ENCODE results near the gene ECT2. TPM values are rescaled to one million over a fixed set of nuclear protein-coding genes. Genes with fewer than 3 reads are reported as not detected.

ECT2 gene
- total RNA-seq, 1 donor from 2014 or later: 20.9 TPM

DNA sequence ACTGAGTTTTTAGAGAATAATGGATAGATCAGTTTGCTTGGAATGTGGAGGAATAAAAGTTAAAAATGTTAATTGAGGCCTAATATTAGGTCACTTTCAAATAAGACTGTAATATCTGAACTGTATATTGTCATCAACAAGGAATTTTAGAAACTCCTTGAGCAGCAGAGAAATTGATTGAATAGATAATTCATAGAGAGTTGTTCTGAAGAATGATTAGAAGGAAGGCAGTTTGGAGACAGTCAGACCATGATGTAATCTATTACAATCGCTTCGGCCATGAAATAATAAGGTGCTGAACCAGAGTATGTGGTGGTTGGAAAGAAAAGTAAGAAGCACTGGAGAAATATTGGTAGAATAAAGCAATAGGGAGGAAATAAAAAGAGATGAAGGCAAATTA, 15.7 kb downstream of the ECT2 start:
- Mint-ChIP-seq H3K36me3 (peaks cover 47% of the 10 kb centered on the region), H3K9me3 (peaks cover 4% of the 10 kb centered on the region), H3K4me3 (no peak overlapping the region), H3K27me3 (ENCODE audit: low read depth) (no peaks in the 10 kb centered on the region), H3K27ac (no peak overlapping the region), H3K4me1 (no peaks in the 10 kb centered on the region)
- TF ChIP-seq, protein P1, sequence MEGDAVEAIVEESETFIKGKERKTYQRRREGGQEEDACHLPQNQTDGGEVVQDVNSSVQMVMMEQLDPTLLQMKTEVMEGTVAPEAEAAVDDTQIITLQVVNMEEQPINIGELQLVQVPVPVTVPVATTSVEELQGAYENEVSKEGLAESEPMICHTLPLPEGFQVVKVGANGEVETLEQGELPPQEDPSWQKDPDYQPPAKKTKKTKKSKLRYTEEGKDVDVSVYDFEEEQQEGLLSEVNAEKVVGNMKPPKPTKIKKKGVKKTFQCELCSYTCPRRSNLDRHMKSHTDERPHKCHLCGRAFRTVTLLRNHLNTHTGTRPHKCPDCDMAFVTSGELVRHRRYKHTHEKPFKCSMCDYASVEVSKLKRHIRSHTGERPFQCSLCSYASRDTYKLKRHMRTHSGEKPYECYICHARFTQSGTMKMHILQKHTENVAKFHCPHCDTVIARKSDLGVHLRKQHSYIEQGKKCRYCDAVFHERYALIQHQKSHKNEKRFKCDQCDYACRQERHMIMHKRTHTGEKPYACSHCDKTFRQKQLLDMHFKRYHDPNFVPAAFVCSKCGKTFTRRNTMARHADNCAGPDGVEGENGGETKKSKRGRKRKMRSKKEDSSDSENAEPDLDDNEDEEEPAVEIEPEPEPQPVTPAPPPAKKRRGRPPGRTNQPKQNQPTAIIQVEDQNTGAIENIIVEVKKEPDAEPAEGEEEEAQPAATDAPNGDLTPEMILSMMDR (IDR thresholded peaks at IDR 0.05; ENCODE audit: unreplicated experiment): no peak
- no peak for DNase-seq (ENCODE audit: low spot score in 2 of 2, unreplicated experiment in 2 of 2)

DNA sequence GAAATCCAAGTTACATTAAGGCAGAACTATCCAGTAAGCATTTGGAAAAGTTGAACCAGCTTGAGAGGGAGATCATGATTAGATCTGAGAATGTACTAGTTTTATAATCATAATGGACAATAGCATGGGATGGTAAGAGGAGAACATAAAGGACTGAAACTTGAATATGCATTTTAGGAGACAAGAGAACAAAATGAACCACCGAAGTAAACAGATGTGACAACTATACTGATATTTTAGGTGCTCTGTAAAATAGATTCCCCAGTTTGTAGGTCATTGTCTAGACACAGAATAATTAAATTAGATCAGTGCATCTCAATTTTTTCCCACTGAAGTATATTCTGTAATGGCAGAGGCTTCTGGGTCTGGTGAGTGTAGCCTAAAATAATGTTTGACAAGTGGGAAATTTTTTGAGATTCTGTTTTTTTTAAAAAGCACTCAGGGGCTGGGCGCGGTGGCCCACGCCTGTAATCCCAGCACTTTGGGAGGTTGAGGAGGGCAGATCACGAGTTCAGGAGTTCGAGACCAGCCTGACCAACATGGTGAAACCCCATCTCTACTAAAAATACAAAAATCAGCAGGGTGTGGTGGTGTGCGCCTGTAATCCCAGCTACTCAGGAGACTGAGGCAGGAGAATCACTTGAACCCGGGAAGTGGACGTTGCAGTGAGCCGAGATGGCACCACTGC, 16.3 kb downstream of the ECT2 start:
- Mint-ChIP-seq H3K36me3 (peaks cover 52% of the 10 kb centered on the region), H3K4me3 (no peak overlapping the region), H3K4me1 (no peaks in the 10 kb centered on the region), H3K27me3 (ENCODE audit: low read depth) (no peaks in the 10 kb centered on the region), H3K27ac (no peak overlapping the region), H3K9me3 (peaks cover 7% of the 10 kb centered on the region)
- no peak for DNase-seq (ENCODE audit: low spot score in 2 of 2, unreplicated experiment in 2 of 2)
- TF ChIP-seq, protein P1 (IDR thresholded peaks at IDR 0.05; ENCODE audit: unreplicated experiment): no peak

DNA sequence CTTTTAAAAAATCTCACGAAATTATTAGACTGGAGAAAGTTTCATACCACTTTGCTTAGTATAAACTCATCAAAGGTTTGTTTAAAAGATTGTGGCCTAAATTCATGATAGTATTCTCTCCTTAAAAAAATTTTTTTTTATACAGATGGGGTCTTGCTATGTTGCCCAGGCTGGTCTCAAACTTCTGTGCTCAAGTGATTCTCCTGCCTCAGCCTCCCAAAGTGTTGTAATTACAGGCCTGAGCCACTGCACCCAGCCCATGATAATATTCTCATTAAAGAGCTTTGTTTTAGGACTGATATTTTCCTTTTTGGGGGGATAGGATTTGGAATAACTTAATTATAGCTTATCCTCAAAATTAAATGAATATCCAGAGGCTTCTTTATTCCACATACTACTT, 19.9 kb downstream of the ECT2 start:
- Mint-ChIP-seq H3K4me1 (no peaks in the 10 kb centered on the region), H3K4me3 (no peak overlapping the region), H3K9me3 (peaks cover 7% of the 10 kb centered on the region), H3K36me3 (peaks cover 51% of the 10 kb centered on the region), H3K27me3 (ENCODE audit: low read depth) (no peaks in the 10 kb centered on the region), H3K27ac (no peak overlapping the region)
- TF ChIP-seq, protein P1 (IDR thresholded peaks at IDR 0.05; ENCODE audit: unreplicated experiment): no peak
- no peak for DNase-seq (ENCODE audit: low spot score in 2 of 2, unreplicated experiment in 2 of 2)

DNA sequence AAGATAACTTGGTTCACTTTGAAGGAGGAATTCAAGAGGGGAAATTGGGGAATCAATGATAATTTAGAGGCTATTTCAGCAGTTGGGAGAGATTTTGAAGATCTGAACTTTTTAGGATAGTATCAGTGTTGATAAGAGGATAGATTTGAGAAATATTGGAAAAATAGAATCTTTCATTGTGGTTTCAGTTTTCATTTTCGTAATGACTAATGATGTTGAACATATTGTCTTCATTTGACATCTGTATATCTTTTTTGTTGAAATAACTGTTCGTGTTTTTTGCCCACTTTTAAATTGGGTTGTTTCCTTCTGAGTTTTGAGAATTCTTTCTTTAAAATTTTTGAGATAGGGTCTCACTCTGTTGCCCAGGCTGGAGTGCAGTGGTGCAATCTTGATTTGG, 21.1 kb downstream of the ECT2 start:
- H3K4me3 Mint-ChIP-seq: no peak overlapping the region
- H3K27me3 Mint-ChIP-seq (ENCODE audit: low read depth): no peaks in the 10 kb centered on the region
- H3K36me3 Mint-ChIP-seq: peaks cover 46% of the 10 kb centered on the region
- peaks cover 7% of the 10 kb centered on the region for H3K9me3 Mint-ChIP-seq
- DNase-seq (ENCODE audit: low spot score in 2 of 2, unreplicated experiment in 2 of 2): no peak
- no peaks in the 10 kb centered on the region for H3K4me1 Mint-ChIP-seq
- TF ChIP-seq, protein P1 (IDR thresholded peaks at IDR 0.05; ENCODE audit: unreplicated experiment): no peak
- no peak overlapping the region for H3K27ac Mint-ChIP-seq

DNA sequence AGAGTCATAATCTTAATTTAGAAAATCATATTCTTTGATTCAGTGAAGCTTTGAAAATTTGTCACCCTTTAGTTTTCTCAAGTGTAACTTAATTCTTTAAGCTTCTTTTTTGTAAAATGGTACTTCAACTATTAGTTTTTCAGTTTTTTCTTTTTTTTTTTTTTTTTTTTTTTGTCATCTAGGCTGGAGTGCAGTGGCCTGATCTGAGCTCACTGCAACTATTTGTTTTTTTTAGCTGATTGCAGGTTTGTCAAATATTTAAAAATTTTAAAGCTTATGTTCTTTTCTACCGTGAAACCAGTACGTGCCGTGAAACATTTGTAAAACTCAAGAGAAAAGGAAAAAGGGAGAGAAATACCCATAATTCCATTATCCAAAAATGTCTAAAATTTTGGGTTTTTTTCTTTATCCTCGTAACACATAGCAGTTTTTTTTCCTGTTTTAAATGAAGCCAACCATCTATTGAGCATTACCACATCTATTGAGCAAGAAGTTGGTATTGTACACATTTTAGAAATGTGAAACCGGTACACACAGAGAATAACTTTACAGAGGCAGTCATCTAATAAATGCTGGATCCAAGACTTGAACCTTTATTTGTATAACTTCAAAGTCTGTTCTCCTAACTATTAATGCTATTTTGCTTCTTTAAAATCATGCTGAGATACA, 25.7 kb downstream of the ECT2 start:
- peaks cover 34% of the 10 kb centered on the region for H3K36me3 Mint-ChIP-seq
- no peaks in the 10 kb centered on the region for H3K4me1 Mint-ChIP-seq
- DNase-seq (ENCODE audit: low spot score in 2 of 2, unreplicated experiment in 2 of 2): no peak

More for the DNA sequence above, 25.7 kb downstream of the ECT2 start:
- peaks cover 3% of the 10 kb centered on the region for H3K9me3 Mint-ChIP-seq
- H3K27ac Mint-ChIP-seq: no peak overlapping the region
- H3K4me3 Mint-ChIP-seq: no peak overlapping the region
- H3K27me3 Mint-ChIP-seq (ENCODE audit: low read depth): no peaks in the 10 kb centered on the region
- TF ChIP-seq, protein P1 (IDR thresholded peaks at IDR 0.05; ENCODE audit: unreplicated experiment): no peak
